ENCODE measurements around the gene HOMEZ. TPM values are rescaled to one million over a fixed set of nuclear protein-coding genes. Genes with fewer than 3 reads are reported as not detected.

HOMEZ gene
- polyA plus RNA-seq, 2 of the 4 experiments (the other 2 are of a cell fraction): 7.7 to 9.2 TPM

- 84% methylated on average over 3 of the region's 3 CpGs for WGBS (ENCODE audit: missing lambda C conversion rate)
- Histone ChIP-seq H3K4me3 (no peak overlapping the region), H3K4me1 (peaks cover 7% of the 10 kb centered on the region; the same call in 2 of the 3 replicates), H3K9me3 (no peaks in the 10 kb centered on the region), H3K4me2 (no peak overlapping the region), H3K27ac (no peak overlapping the region)
- no peak for FAIRE-seq
- no peak for ATAC-seq
- TF ChIP-seq RARB (CRISPR knock-in tag; IDR thresholded peaks at IDR 0.05) (no peak), GATA3 (IDR thresholded peaks at IDR 0.05; ENCODE audit: borderline replicate concordance) (no peak), EHF (CRISPR knock-in tag; IDR thresholded peaks at IDR 0.05) (no peak), RAD21 (conservative IDR thresholded peaks at IDR 0.05 in 1 of 2, IDR thresholded peaks at IDR 0.05 in 1 of 2) (no peak), MAX (IDR thresholded peaks at IDR 0.05) (no peak), REST (IDR thresholded peaks at IDR 0.05) (no peak), BCL3 (IDR thresholded peaks at IDR 0.05) (no peak), ZSCAN20 (CRISPR knock-in tag; IDR thresholded peaks at IDR 0.05) (no peak), MYC (IDR thresholded peaks at IDR 0.05; ENCODE audit: borderline replicate concordance, low read length) (no peak), FOXS1 (CRISPR knock-in tag; IDR thresholded peaks at IDR 0.05) (no peak), CEBPB (IDR thresholded peaks at IDR 0.05) (no peak), PBX3 (IDR thresholded peaks at IDR 0.05) (no peak), FOSB (CRISPR knock-in tag; IDR thresholded peaks at IDR 0.05) (no peak), SREBF2 (IDR thresholded peaks at IDR 0.05) (no peak), ZC3H11A (IDR thresholded peaks at IDR 0.05) (no peak)
- ChIA-PET CTCF (interaction anchor here (0.5 to 22.0 kb wide), 5 partner anchors 12 to 429 kb away, joined by 3 to 254 read pairs (median 3); partner anchors contain the start of gene PPP1R3E), POLR2A (interaction anchor here (1.0 kb wide), 1 partner anchor 9 kb away, joined by 4 read pairs; the partner anchor contains the start of gene HOMEZ)
- no peak for DNase-seq (ENCODE audit: low read depth in 1 of 2, low spot score in 1 of 2)
Observed at GRCh38 chr14:23277189-23277588, 8.7 kb downstream of the HOMEZ start.

GRCh38 chr14:23275412-23275811 is 10.5 kb downstream of the HOMEZ start:
- H3K4me1 ChIP-seq: peaks cover 7% of the 10 kb centered on the region; the same call in 2 of the 3 replicates
- FAIRE-seq (no peak), DNase-seq (ENCODE audit: low read depth in 1 of 2, low spot score in 1 of 2) (no peak), ATAC-seq (no peak)
- no peaks in the 10 kb centered on the region for H3K9me3 ChIP-seq
- ChIA-PET POLR2A (no interaction called here), CTCF (interaction anchor here (0.8 to 22.0 kb wide), 4 partner anchors 10 to 193 kb away, joined by 3 to 254 read pairs (median 6); partner anchors contain the start of gene PPP1R3E)
- H3K27ac ChIP-seq: no peak overlapping the region
- no peak overlapping the region for H3K4me2 ChIP-seq
- no peak for TF ChIP-seq ZFP36 (IDR thresholded peaks at IDR 0.05; ENCODE audit: borderline replicate concordance, partially characterized antibody)
- no peak for TF ChIP-seq MAX (IDR thresholded peaks at IDR 0.05)
- no peak for TF ChIP-seq CHD4 (IDR thresholded peaks at IDR 0.05; ENCODE audit: borderline replicate concordance)
- no peak for TF ChIP-seq CTCF (IDR thresholded peaks at IDR 0.05)
- TF ChIP-seq EP300 (IDR thresholded peaks at IDR 0.05): no peak
- TF ChIP-seq ZNF302 (CRISPR knock-in tag; IDR thresholded peaks at IDR 0.05): no peak
- TF ChIP-seq BCL3 (IDR thresholded peaks at IDR 0.05): no peak
- no peak for TF ChIP-seq CHD2 (IDR thresholded peaks at IDR 0.05; ENCODE audit: low read length, partially characterized antibody)
- 56% methylated on average over 2 of the region's 2 CpGs for WGBS (ENCODE audit: missing lambda C conversion rate)
- H3K4me3 ChIP-seq: no peak overlapping the region
